Measurements from ENCODE around the gene MCM9.

The MCM9 gene

GRCh38 chr6:118902726-118903125 lies 32.2 kb downstream of the MCM9 start:
- H3K36me3 ChIP-seq (ENCODE audit: control insufficient read depth in 2 of 2, insufficient read depth in 1 of 2, low read length in 2 of 2): peaks cover 21 to 84% of the 10 kb centered on the region in 2 experiments
- POLR2A ChIA-PET: interaction anchor here (1.7 kb wide), 1 partner anchor 21 kb away, joined by 3 read pairs; no protein-coding TSS in a partner anchor
- CTCF ChIA-PET: interaction anchor here (0.7 to 1.2 kb wide), 4 partner anchors 8 to 208 kb away, joined by 3 to 6 read pairs (median 3); partner anchors contain the start of gene ASF1A

GRCh38 chr6:118899948-118900347 lies 35.0 kb downstream of the MCM9 start:
- Histone ChIP-seq H3K36me3 (ENCODE audit: control insufficient read depth in 2 of 2, insufficient read depth in 1 of 2, low read length in 2 of 2) (peaks cover 9 to 56% of the 10 kb centered on the region in 2 experiments; a peak in 2 of 3 replicates), H3K4me1 (ENCODE audit: control insufficient read depth, insufficient read depth, low read length) (no peaks in the 10 kb centered on the region), H3K27ac (ENCODE audit: extremely low read depth, low read depth, low read length) (no peak overlapping the region), H3K4me3 (ENCODE audit: low read depth, low read length) (no peak overlapping the region), H3K9me3 (ENCODE audit: control insufficient read depth, insufficient read depth, low read depth, low read length) (no peaks in the 10 kb centered on the region)
- CTCF ChIA-PET: interaction anchor here (0.5 to 0.7 kb wide), 3 partner anchors 76 to 806 kb away, joined by 3 to 4 read pairs (median 3); no protein-coding TSS in a partner anchor
- POLR2A ChIA-PET: no interaction called here
- no peak for TF ChIP-seq ZNF174 (tag by site-specific recombination; IDR thresholded peaks at IDR 0.05)
- no peak for TF ChIP-seq ZNF639 (tag by site-specific recombination; IDR thresholded peaks at IDR 0.05)
- no peak for TF ChIP-seq BCL11A (tag by site-specific recombination; IDR thresholded peaks at IDR 0.05; ENCODE audit: low read depth)
- TF ChIP-seq ZNF707 (tag by site-specific recombination; IDR thresholded peaks at IDR 0.05): no peak
- no peak for TF ChIP-seq KLF10 (tag by site-specific recombination; IDR thresholded peaks at IDR 0.05)
- no peak for TF ChIP-seq ZNF596 (tag by site-specific recombination; IDR thresholded peaks at IDR 0.05)
- TF ChIP-seq KLF17 (tag by site-specific recombination; IDR thresholded peaks at IDR 0.05): no peak
- no peak for TF ChIP-seq TSHZ1 (tag by site-specific recombination; IDR thresholded peaks at IDR 0.05; ENCODE audit: borderline replicate concordance)
- TF ChIP-seq PRDM4 (tag by site-specific recombination; IDR thresholded peaks at IDR 0.05): no peak
- no peak for TF ChIP-seq AEBP2 (tag by site-specific recombination; IDR thresholded peaks at IDR 0.05; ENCODE audit: borderline replicate concordance)
- TF ChIP-seq REST (tag by site-specific recombination; IDR thresholded peaks at IDR 0.05): no peak

More at GRCh38 chr6:118902726-118903125, 32.2 kb downstream of the MCM9 start:
- H3K4me3 ChIP-seq (ENCODE audit: low read depth, low read length): no peak overlapping the region
- no peaks in the 10 kb centered on the region for H3K9me3 ChIP-seq (ENCODE audit: control insufficient read depth, insufficient read depth, low read depth, low read length)
- H3K4me1 ChIP-seq (ENCODE audit: control insufficient read depth, insufficient read depth, low read length): no peaks in the 10 kb centered on the region
- no peak overlapping the region for H3K27ac ChIP-seq (ENCODE audit: extremely low read depth, low read depth, low read length)
- TF ChIP-seq ZNF169 (tag by site-specific recombination; IDR thresholded peaks at IDR 0.05) (no peak), EGR2 (tag by site-specific recombination; IDR thresholded peaks at IDR 0.05; ENCODE audit: low read depth) (no peak), ZBTB7A (tag by site-specific recombination; IDR thresholded peaks at IDR 0.05; ENCODE audit: low read depth) (no peak), ZNF600 (tag by site-specific recombination; IDR thresholded peaks at IDR 0.05) (no peak)
